Osteocyte (in vitro differentiated cells): ENCODE results near the gene LRRC4C. TPM values are rescaled to one million over a fixed set of nuclear protein-coding genes. Genes with fewer than 3 reads are reported as not detected.

Experiments
- DNase-seq: peaks from one replicate; pipeline ENCODE4 v3.0.0; 2021; ENCODE audit warnings: mixed read lengths; ENCODE audit not compliant: unreplicated experiment; ENCODE audit errors: extremely low spot score
- H3K27ac Mint-ChIP-seq: one replicate; pipeline ENCODE4 v1.8.0; 2021; ENCODE audit warnings: mild to moderate bottlenecking, mixed read lengths; ENCODE audit not compliant: unreplicated experiment
- H3K27me3 Mint-ChIP-seq: one replicate; pipeline ENCODE4 v1.8.0; 2021; ENCODE audit warnings: mixed read lengths; ENCODE audit not compliant: unreplicated experiment
- H3K36me3 Mint-ChIP-seq: one replicate; pipeline ENCODE4 v1.8.0; 2021; ENCODE audit warnings: mixed read lengths; ENCODE audit not compliant: unreplicated experiment
- H3K4me1 Mint-ChIP-seq: one replicate; pipeline ENCODE4 v1.8.0; 2021; ENCODE audit warnings: mixed read lengths; ENCODE audit not compliant: unreplicated experiment
- H3K4me3 Mint-ChIP-seq: one replicate; pipeline ENCODE4 v1.8.0; 2021; ENCODE audit warnings: mild to moderate bottlenecking, moderate library complexity, mixed read lengths; ENCODE audit not compliant: unreplicated experiment
- H3K9me3 Mint-ChIP-seq: one replicate; pipeline ENCODE4 v1.8.0; 2021; ENCODE audit warnings: mixed read lengths; ENCODE audit not compliant: unreplicated experiment
- total RNA-seq: library from RNA; stranded (reverse); gene quantifications from 2 replicates; pipeline ENCODE4 v1.2.1, GENCODE V29; 2021
- TF ChIP-seq, protein P1 (sequence below): fragments of 200-600 bp; sonication (generic); IDR thresholded peaks from 2 replicates; pipeline ENCODE4 v1.5.0; 2021; ENCODE audit warnings: antibody characterized with exemption, mild to moderate bottlenecking, moderate library complexity

The LRRC4C gene
- total RNA-seq, 1 donor from 2014 or later, result 0.16 TPM

DNA sequence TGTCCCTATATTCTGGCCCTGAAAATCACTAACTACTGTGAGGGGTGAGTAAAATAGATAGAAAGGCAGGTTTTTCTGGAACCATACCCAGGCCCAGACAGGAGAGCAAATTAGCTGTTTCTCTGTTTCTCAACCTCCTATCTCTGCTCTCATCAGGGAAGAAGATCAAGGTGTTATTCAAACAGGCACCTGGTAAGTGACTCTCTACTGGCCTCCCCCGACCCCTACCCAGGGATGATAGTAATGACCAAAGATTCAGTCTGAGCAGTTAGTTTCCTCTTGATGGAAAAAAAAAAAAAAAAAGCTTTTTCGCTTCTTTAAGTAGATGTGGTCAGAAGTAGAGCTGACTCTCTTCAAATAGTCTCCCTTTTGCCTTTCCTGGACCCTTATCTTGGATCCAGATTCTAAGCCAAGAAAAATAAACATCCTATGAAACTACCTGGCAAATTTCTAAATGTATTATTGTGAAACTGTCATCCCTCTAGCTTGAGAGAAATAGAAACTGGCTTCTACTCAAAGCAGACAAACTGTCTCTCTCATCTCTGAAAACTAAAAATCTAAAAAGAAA, 9.9 kb downstream of the LRRC4C start:
- Mint-ChIP-seq H3K9me3 (peaks cover 7% of the 10 kb centered on the region), H3K27ac (no peak overlapping the region), H3K27me3 (no peaks in the 10 kb centered on the region), H3K4me1 (no peaks in the 10 kb centered on the region), H3K4me3 (no peak overlapping the region), H3K36me3 (no peaks in the 10 kb centered on the region)
- TF ChIP-seq, protein P1, sequence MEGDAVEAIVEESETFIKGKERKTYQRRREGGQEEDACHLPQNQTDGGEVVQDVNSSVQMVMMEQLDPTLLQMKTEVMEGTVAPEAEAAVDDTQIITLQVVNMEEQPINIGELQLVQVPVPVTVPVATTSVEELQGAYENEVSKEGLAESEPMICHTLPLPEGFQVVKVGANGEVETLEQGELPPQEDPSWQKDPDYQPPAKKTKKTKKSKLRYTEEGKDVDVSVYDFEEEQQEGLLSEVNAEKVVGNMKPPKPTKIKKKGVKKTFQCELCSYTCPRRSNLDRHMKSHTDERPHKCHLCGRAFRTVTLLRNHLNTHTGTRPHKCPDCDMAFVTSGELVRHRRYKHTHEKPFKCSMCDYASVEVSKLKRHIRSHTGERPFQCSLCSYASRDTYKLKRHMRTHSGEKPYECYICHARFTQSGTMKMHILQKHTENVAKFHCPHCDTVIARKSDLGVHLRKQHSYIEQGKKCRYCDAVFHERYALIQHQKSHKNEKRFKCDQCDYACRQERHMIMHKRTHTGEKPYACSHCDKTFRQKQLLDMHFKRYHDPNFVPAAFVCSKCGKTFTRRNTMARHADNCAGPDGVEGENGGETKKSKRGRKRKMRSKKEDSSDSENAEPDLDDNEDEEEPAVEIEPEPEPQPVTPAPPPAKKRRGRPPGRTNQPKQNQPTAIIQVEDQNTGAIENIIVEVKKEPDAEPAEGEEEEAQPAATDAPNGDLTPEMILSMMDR, result no peak
- no peak for DNase-seq

DNA sequence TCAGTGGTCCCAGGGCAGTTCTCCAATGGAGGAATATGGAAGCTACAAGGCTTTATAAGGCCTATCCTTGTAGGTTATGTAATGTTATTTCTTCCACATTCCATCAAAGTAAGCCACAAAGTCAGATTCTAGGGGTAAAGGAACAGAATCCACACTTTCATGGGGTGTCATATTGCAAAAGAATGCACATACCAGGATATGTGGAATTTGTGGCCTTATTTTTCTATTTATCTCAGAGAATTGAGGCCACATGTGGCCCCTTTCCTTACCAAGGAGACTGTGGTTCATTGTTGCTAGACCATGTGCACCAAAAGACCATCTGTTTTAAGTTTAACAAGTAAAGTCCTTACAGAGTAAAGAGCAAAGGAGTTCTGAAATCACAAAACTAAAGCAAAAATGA, 12.9 kb downstream of the LRRC4C start:
- TF ChIP-seq, protein P1, result no peak
- no peaks in the 10 kb centered on the region for H3K36me3 Mint-ChIP-seq
- no peak overlapping the region for H3K4me3 Mint-ChIP-seq
- H3K9me3 Mint-ChIP-seq, result peaks cover 11% of the 10 kb centered on the region
- no peaks in the 10 kb centered on the region for H3K4me1 Mint-ChIP-seq
- no peak for DNase-seq
- no peak overlapping the region for H3K27ac Mint-ChIP-seq
- H3K27me3 Mint-ChIP-seq, result no peaks in the 10 kb centered on the region

DNA sequence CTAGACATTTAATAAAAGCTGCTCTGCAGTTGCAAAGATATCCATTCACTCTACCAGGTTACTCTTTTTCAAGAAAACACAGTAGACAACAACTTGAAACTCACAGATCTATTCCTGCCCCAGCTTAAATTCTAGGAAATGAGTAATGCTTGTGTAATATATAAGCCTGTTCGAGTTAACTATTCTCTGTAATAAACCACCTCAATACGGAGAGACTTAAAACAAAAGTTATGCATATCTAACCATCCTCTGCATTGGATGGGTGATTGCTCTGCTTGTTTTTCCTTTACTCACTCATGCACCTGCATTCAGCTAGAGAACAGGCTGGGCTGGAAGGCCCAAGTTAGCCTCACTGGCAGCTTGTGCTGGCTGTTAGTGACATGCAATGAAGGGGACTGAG, 13.3 kb downstream of the LRRC4C start:
- Mint-ChIP-seq H3K36me3 (no peaks in the 10 kb centered on the region), H3K4me1 (no peaks in the 10 kb centered on the region), H3K27me3 (no peaks in the 10 kb centered on the region), H3K27ac (no peak overlapping the region), H3K9me3 (peaks cover 11% of the 10 kb centered on the region), H3K4me3 (no peak overlapping the region)
- no peak for DNase-seq
- TF ChIP-seq, protein P1, result no peak

DNA sequence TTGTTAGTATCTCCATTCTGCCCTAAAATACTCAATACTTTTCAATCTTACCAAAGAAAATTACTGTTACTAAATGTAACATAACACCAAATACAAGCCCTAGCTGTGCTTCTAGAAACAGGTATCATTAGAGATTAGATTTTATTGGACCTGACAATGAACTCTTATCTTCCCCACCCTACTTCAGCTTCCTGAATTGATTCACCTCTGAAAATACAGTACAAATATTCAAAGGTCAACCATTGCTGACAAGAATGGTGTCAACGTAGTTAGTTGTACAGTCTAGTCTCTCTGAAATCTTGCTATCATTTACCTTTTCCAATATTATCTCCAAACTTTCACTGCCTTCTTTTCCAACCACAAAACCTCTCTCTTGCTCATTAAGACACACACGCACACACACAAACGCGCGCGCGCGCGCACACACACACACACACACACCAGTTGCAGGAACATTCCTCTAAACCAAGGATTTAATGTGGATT, 22.4 kb downstream of the LRRC4C start:
- no peaks in the 10 kb centered on the region for H3K27me3 Mint-ChIP-seq
- TF ChIP-seq, protein P1, result no peak
- H3K27ac Mint-ChIP-seq, result no peak overlapping the region
- H3K36me3 Mint-ChIP-seq, result no peaks in the 10 kb centered on the region
- H3K9me3 Mint-ChIP-seq, result peaks cover 6% of the 10 kb centered on the region
- no peaks in the 10 kb centered on the region for H3K4me1 Mint-ChIP-seq
- no peak for DNase-seq
- H3K4me3 Mint-ChIP-seq, result no peak overlapping the region

DNA sequence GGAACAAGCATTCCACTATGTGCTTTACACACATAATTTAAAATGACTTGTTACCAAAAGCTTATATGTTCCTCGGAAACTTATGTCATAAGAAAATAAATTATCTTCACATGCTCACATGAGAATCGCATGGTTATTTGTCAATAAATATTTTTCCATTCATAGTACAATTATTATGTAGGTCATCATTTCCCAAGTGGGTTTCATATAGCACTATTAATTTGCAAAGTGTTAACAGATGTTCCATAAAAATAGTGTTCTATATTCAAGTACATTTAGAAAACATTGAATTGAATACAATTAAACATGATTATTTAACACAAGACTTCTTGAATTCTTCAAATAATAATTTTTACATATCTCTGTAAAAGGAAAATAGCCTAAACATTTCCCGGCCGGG, 23.9 kb downstream of the LRRC4C start:
- DNase-seq, result no peak
- H3K27me3 Mint-ChIP-seq, result no peaks in the 10 kb centered on the region
- H3K4me3 Mint-ChIP-seq, result no peak overlapping the region
- TF ChIP-seq, protein P1, result no peak
- no peaks in the 10 kb centered on the region for H3K4me1 Mint-ChIP-seq
- H3K36me3 Mint-ChIP-seq, result no peaks in the 10 kb centered on the region
- no peak overlapping the region for H3K27ac Mint-ChIP-seq
- H3K9me3 Mint-ChIP-seq, result peaks cover 6% of the 10 kb centered on the region
